Heart right ventricle (tissue), 16 donors: ENCODE results near the gene RANBP9. TPM values are rescaled to one million over a fixed set of nuclear protein-coding genes. Genes with fewer than 3 reads are reported as not detected.
A peak's percentile ranks its signal among the peaks of the same experiment; 100 is the strongest.

Experiments
- ATAC-seq, 8 donors: fragments of 200-7000 bp; cut with Tn5 transposase; one replicate each; pipeline ENCODE4 v1.9.1; 2020; ENCODE audit warnings: mild to moderate bottlenecking in 8 of 8, moderate library complexity in 8 of 8, moderate number of reproducible peaks in 1 of 8
- DNase-seq, 2 donors: peaks; one replicate each; pipeline ENCODE4 v3.0.0-alpha.2; 2020
- H3K27ac ChIP-seq, 10 donors: fragments of 200-600 bp; sonication (generic) in 2 of 10; one replicate each; pipeline versions ENCODE4 v1.5.0 to v1.8.0; 2020 to 2022; ENCODE audit warnings: mild to moderate bottlenecking in 3 of 10
- H3K27me3 ChIP-seq, 7 donors: fragments of 200-600 bp; one replicate each; pipeline ENCODE4 v1.8.0; 2021 to 2022; ENCODE audit warnings: mild to moderate bottlenecking in 2 of 7
- H3K36me3 ChIP-seq, 9 donors: fragments of 200-600 bp; sonication (generic) in 1 of 9; one replicate each; pipeline versions ENCODE4 v1.5.0 to v1.8.0; 2020 to 2022; ENCODE audit warnings: mild to moderate bottlenecking in 2 of 9
- H3K4me1 ChIP-seq, 9 donors: fragments of 200-600 bp; sonication (generic) in 1 of 9; one replicate each; pipeline versions ENCODE4 v1.5.0 to v1.8.0; 2020 to 2022; ENCODE audit warnings: mild to moderate bottlenecking in 4 of 9
- H3K4me3 ChIP-seq, 10 donors: fragments of 200-600 bp; sonication (generic) in 2 of 10; one replicate each; pipeline versions ENCODE4 v1.5.0 to v1.8.0; 2020 to 2022; ENCODE audit warnings: mild to moderate bottlenecking in 7 of 10, moderate library complexity in 2 of 10
- H3K9me3 ChIP-seq, 11 donors: fragments of 200-600 bp in 10 of 11; sonication (generic) in 2 of 11; one replicate each; pipeline versions ENCODE4 v1.5.0 to v1.8.0; 2013 to 2022; ENCODE audit warnings: mild to moderate bottlenecking in 2 of 11, control low read depth in 1 of 11, moderate library complexity in 1 of 11
- CTCF ChIP-seq, 9 donors: fragments of 200-600 bp; sonication (generic) in 2 of 9; IDR thresholded peaks; one replicate each; pipeline versions ENCODE4 v1.5.0 to v1.8.0; 2021 to 2022; ENCODE audit warnings: antibody characterized with exemption in 9 of 9, mild to moderate bottlenecking in 5 of 9, moderate library complexity in 1 of 9
- WGBS, 2 donors: extraction: QIAGEN DNeasy Blood & Tissue Kit; methylation state at CpG; one replicate each; pipeline ENCODE4 v1.1.7; 2013; ENCODE audit warnings: inconsistent platforms in 1 of 2; 5-methylcytosine and 5-hydroxymethylcytosine counted together
- intact Hi-C, 10 donors: fragments of 100-400 bp; cut with DNase I; formaldehyde crosslinking; loops; one replicate each; pipeline versions ENCODE4 v1.11.1 to v1.14.2; 2022
- polyA plus RNA-seq, 2 donors: library from polyadenylated mRNA; stranded (reverse); fragments of 200-250 nt; gene quantifications; one replicate each; pipeline ENCODE4 v1.2.3, GENCODE V29; 2013
- total RNA-seq, 10 donors: library from RNA; stranded (reverse); fragmentation: NEBNext Ultra II Directional in 3 of 10; extraction: Animal tissue kit (Norgen Biotek cat#: 25700) in 3 of 10; gene quantifications; one replicate each; pipeline versions ENCODE4 v1.2.1 to v1.2.4, GENCODE V29; 2021 to 2023
- donor health status: Arrhythmogenic right ventricular cardiomyopathy.
- donor health status: ischemic (EF 13 %, LVEDD 7.1; RV severe dilation, severe dysfunction).
- donor health status: healthy with polysubstance abuse.
- donor health status: DM: no; HTN: yes; CAD: no.
- donor health status: DM: no; HTN: no; CAD: no.
- donor health status: ischemic (EF 25% LVEDD 6.9; RV normal size, moderate dysfunction).
- donor health status: ischemic (EF 25% LVEDD 5.7; RV mildly dilated, moderate dysfunction).
- donor health status: healthy.
- donor health status: DM: yes; HTN: yes; CAD: no.
- donor health status: Ischemic cardiomyopathy.
- donor health status: ischemic (EF 35%, LVEDD 5.7; RV mildly dilated, moderate dysfunction).
- donor health status: nonischemic (EF 11% LVEDD 7.7; RV severe dilation, severe dysfunction).
- donor health status: DM: yes; HTN: yes; CAD: no.
- donor health status: PGD.
- donor health status: ischemic (EF 29% LVEDD 5.4; RV normal size, mild dysfunction).
- donor health status: nonischemic (EF 23%, LVEDD 6.1; RV moderate dilation, normal function).

Gene RANBP9
- total and polyA plus RNA-seq, 12 donors, result 10.0 to 41.6 (median 33.8) TPM

GRCh38 chr6:13576017-13576416, 135.6 kb downstream of the RANBP9 start:
- DNase-seq (no peak), ATAC-seq (no peak)
- intact Hi-C loops, result loop anchor here in 7 of 10 donors (5.0 to 10.0 kb wide), 4 partner anchors 36 to 241 kb away; partner anchors contain the start of gene GFOD1 (in 2 of the 7)
- TF ChIP-seq CTCF (IDR thresholded peaks at IDR 0.05), result no peak
- no peak overlapping the region for H3K4me3 ChIP-seq
- peaks cover 0 to 5% (median 0%) of the 10 kb centered on the region in 11 donors for H3K9me3 ChIP-seq
- peaks cover 4 to 37% (median 21%) of the 10 kb centered on the region in 9 donors for H3K4me1 ChIP-seq
- H3K27ac ChIP-seq, result peak overlapping the region in 7 of 10 donors; percentile 19 to 100 (median 97)
- no peaks in the 10 kb centered on the region for H3K27me3 ChIP-seq
- WGBS, 2 donors, result 94 to 96% methylated on average over 3 of the region's 3 CpGs
- H3K36me3 ChIP-seq, result peaks cover 0 to 17% (median 4%) of the 10 kb centered on the region in 9 donors

GRCh38 chr6:13575377-13575775, 136.3 kb downstream of the RANBP9 start:
- TF ChIP-seq CTCF (IDR thresholded peaks at IDR 0.05), result peak; percentile 77 to 87 (median 83)
- DNase-seq, result no peak
- no peaks in the 10 kb centered on the region for H3K27me3 ChIP-seq
- H3K36me3 ChIP-seq, result peaks cover 0 to 11% (median 4%) of the 10 kb centered on the region in 9 donors
- H3K27ac ChIP-seq, result peak overlapping the region; percentile 87 to 100 (median 98)
- H3K4me3 ChIP-seq, result peak overlapping the region; percentile 53 to 90 (median 74)
- no peak for ATAC-seq
- intact Hi-C loops, result loop anchor here in 8 of 10 donors (2.0 to 10.0 kb wide), 6 partner anchors 37 to 241 kb away; partner anchors contain the start of gene GFOD1 (in 3 of the 8)
- 27 to 31% methylated on average over 3 of the region's 3 CpGs for WGBS, 2 donors
- peaks cover 4 to 37% (median 21%) of the 10 kb centered on the region in 9 donors for H3K4me1 ChIP-seq
- H3K9me3 ChIP-seq, result peaks cover 0 to 5% (median 0%) of the 10 kb centered on the region in 11 donors

- peak within 1 kb of the TSS; percentile 53 to 90 (median 74) for H3K4me3 ChIP-seq
- H3K9me3 ChIP-seq, result peaks cover 0 to 5% (median 0%) of the 10 kb centered on the region in 11 donors
- peak; percentile 69 to 85 (median 80) for ATAC-seq
- H3K36me3 ChIP-seq, result peaks cover 0 to 5% (median under 1%) of the 10 kb centered on the region in 9 donors
- TF ChIP-seq CTCF (IDR thresholded peaks at IDR 0.05), result no peak
- WGBS, 2 donors, result 0 to 1% methylated on average over 51 to 52 of the region's 52 CpGs
- peak; percentile 83 to 85 for DNase-seq
- intact Hi-C loops, result loop anchor here in 8 of 10 donors (2.0 to 10.0 kb wide), 7 partner anchors 38 to 240 kb away; partner anchors contain the start of gene GFOD1 (in 6 of the 8)
- H3K4me1 ChIP-seq, result peaks cover 4 to 35% (median 21%) of the 10 kb centered on the region in 9 donors
- H3K27me3 ChIP-seq, result no peaks in the 10 kb centered on the region
- H3K27ac ChIP-seq, result peak within 1 kb of the TSS; percentile 87 to 100 (median 98)
These were observed 136.9 kb downstream of the RANBP9 start, which contains the start of gene SIRT5 for GRCh38 chr6:13574571-13575376. Gene SIRT5, plus strand, starts transcription at chr6:13574601. Its CDS starts 9,510 bp downstream, at chr6:13584111.

- peaks cover 4 to 32% (median 21%) of the 10 kb centered on the region in 9 donors for H3K4me1 ChIP-seq
- no peaks in the 10 kb centered on the region for H3K27me3 ChIP-seq
- 0 to 1% methylated on average over 41 to 46 of the region's 46 CpGs for WGBS, 2 donors
- H3K36me3 ChIP-seq, result peaks cover 0 to 4% (median 0%) of the 10 kb centered on the region in 9 donors
- peak overlapping the region; percentile 53 to 90 (median 74) for H3K4me3 ChIP-seq
- ATAC-seq, result peak; percentile 95 to 97 (median 96)
- intact Hi-C loops, result loop anchor here in 8 of 10 donors (2.0 to 10.0 kb wide), 5 partner anchors 87 to 239 kb away; partner anchors contain the start of gene GFOD1 (in 6 of the 8)
- peak; percentile 92 to 93 for DNase-seq
- peak overlapping the region; percentile 87 to 100 (median 98) for H3K27ac ChIP-seq
- H3K9me3 ChIP-seq, result peaks cover 0 to 5% (median 0%) of the 10 kb centered on the region in 11 donors
- peak; percentile 30 to 76 (median 49) for TF ChIP-seq CTCF (IDR thresholded peaks at IDR 0.05)
These were observed 137.5 kb downstream of the RANBP9 start for GRCh38 chr6:13574149-13574570.
